GM18519 (cell line): Measurements from ENCODE around the gene ARID1A.
"Not testable (repeated sequence)": the region's sequence is repeated elsewhere in the genome, so short reads cannot be mapped to it uniquely, and the experiment has no call there.

Source experiments
- ATAC-seq: cut with Tn5 transposase; IDR thresholded peaks from one replicate; pipeline ENCODE4 v1.9.1; 2021; ENCODE audit warnings: mild to moderate bottlenecking, moderate library complexity; ENCODE audit not compliant: unreplicated experiment, low FRiP score

ARID1A gene

GRCh38 chr1:26697431-26697977 lies 1.7 kb downstream of the ARID1A start:
- no peak for ATAC-seq

- ATAC-seq = no peak
Observed at GRCh38 chr1:26697978-26698849, 2.4 kb downstream of the ARID1A start.

GRCh38 chr1:26700711-26701110 lies 4.9 kb downstream of the ARID1A start:
- ATAC-seq = no peak

- no peak for ATAC-seq
Observed at GRCh38 chr1:26701266-26701994, 5.6 kb downstream of the ARID1A start.

GRCh38 chr1:26701995-26702679 lies 6.3 kb downstream of the ARID1A start:
- ATAC-seq = no peak

GRCh38 chr1:26702680-26703038 lies 6.8 kb downstream of the ARID1A start:
- ATAC-seq = no peak

GRCh38 chr1:26703478-26703877 lies 7.7 kb downstream of the ARID1A start:
- no peak for ATAC-seq

- no peak for ATAC-seq
Observed at GRCh38 chr1:26704629-26705028, 8.8 kb downstream of the ARID1A start.

- ATAC-seq = not testable (repeated sequence)
Observed at GRCh38 chr1:26705227-26705626, 9.4 kb downstream of the ARID1A start.

GRCh38 chr1:26705788-26706311 lies 10.0 kb downstream of the ARID1A start:
- no peak for ATAC-seq

- ATAC-seq = no peak
Observed at GRCh38 chr1:26706315-26706714, 10.5 kb downstream of the ARID1A start.

- no peak for ATAC-seq
Observed at GRCh38 chr1:26710811-26711210, 15.0 kb downstream of the ARID1A start.

- no peak for ATAC-seq
Observed at GRCh38 chr1:26711777-26712176, 16.0 kb downstream of the ARID1A start.

GRCh38 chr1:26717017-26717491 lies 21.2 kb downstream of the ARID1A start:
- no peak for ATAC-seq

GRCh38 chr1:26719205-26719604 lies 23.4 kb downstream of the ARID1A start:
- ATAC-seq = no peak

- no peak for ATAC-seq
Observed at GRCh38 chr1:26721669-26722355, 26.0 kb downstream of the ARID1A start.

- ATAC-seq = no peak
Observed at GRCh38 chr1:26723013-26723991, 27.5 kb downstream of the ARID1A start.

- no peak for ATAC-seq
Observed at GRCh38 chr1:26724118-26724517, 28.3 kb downstream of the ARID1A start.

GRCh38 chr1:26724926-26725325 lies 29.1 kb downstream of the ARID1A start:
- ATAC-seq = no peak
